ENCODE measurements around the gene RUSF1.
A peak's percentile ranks its signal among the peaks of the same experiment; 100 is the strongest.

The RUSF1 gene

GRCh38 chr16:31493506-31494125, 14.6 kb downstream of the RUSF1 start:
- peaks cover 43% of the 10 kb centered on the region for H3K36me3 ChIP-seq (ENCODE audit: insufficient read depth, low read length)
- H3K4me2 ChIP-seq (ENCODE audit: low read length): no peak overlapping the region
- peaks cover 6% of the 10 kb centered on the region for H3K27me3 ChIP-seq (ENCODE audit: control insufficient read depth, insufficient read depth, low read length)

GRCh38 chr16:31491778-31492418, 16.3 kb downstream of the RUSF1 start:
- Histone ChIP-seq H3K4me3 (ENCODE audit: low read length) (no peak overlapping the region), H3K27me3 (ENCODE audit: control insufficient read depth, insufficient read depth, low read length) (peaks cover 23% of the 10 kb centered on the region), H3K36me3 (ENCODE audit: insufficient read depth, low read length) (peaks cover 34% of the 10 kb centered on the region), H3K4me2 (ENCODE audit: low read length) (no peak overlapping the region), H3K9ac (ENCODE audit: low read depth, low read length) (no peak overlapping the region), H3K9me3 (replicated peaks; ENCODE audit: low read length) (no peaks in the 10 kb centered on the region), H3K4me1 (ENCODE audit: control insufficient read depth, insufficient read depth, low read length) (peaks cover 18% of the 10 kb centered on the region)

More at GRCh38 chr16:31493506-31494125, 14.6 kb downstream of the RUSF1 start:
- peaks cover 2% of the 10 kb centered on the region for H3K4me1 ChIP-seq (ENCODE audit: control insufficient read depth, insufficient read depth, low read length)
- H3K9me3 ChIP-seq (replicated peaks; ENCODE audit: low read length): no peaks in the 10 kb centered on the region
- H3K9ac ChIP-seq (ENCODE audit: low read depth, low read length): no peak overlapping the region
- H3K4me3 ChIP-seq (ENCODE audit: low read length): no peak overlapping the region

- no peaks in the 10 kb centered on the region for H3K9me3 ChIP-seq (replicated peaks; ENCODE audit: low read length)
- H3K36me3 ChIP-seq (ENCODE audit: insufficient read depth, low read length): peaks cover 24% of the 10 kb centered on the region
- peaks cover 41% of the 10 kb centered on the region for H3K27me3 ChIP-seq (ENCODE audit: control insufficient read depth, insufficient read depth, low read length)
- no peak overlapping the region for H3K4me3 ChIP-seq (ENCODE audit: low read length)
- no peak overlapping the region for H3K4me2 ChIP-seq (ENCODE audit: low read length)
- H3K4me1 ChIP-seq (ENCODE audit: control insufficient read depth, insufficient read depth, low read length): peaks cover 18% of the 10 kb centered on the region
- H3K9ac ChIP-seq (ENCODE audit: low read depth, low read length): no peak overlapping the region
These were observed 18.3 kb downstream of the RUSF1 start for GRCh38 chr16:31489616-31490584.

- H3K4me2 ChIP-seq (ENCODE audit: low read length): no peak overlapping the region
- no peak overlapping the region for H3K4me3 ChIP-seq (ENCODE audit: low read length)
- peaks cover 18% of the 10 kb centered on the region for H3K4me1 ChIP-seq (ENCODE audit: control insufficient read depth, insufficient read depth, low read length)
These were observed 19.0 kb downstream of the RUSF1 start for GRCh38 chr16:31489298-31489564.

GRCh38 chr16:31488468-31489297, 19.5 kb downstream of the RUSF1 start:
- Histone ChIP-seq H3K4me2 (ENCODE audit: low read length) (peak overlapping the region; percentile 95), H3K9me3 (replicated peaks; ENCODE audit: low read length) (no peaks in the 10 kb centered on the region), H3K9ac (ENCODE audit: low read depth, low read length) (no peak overlapping the region), H3K4me3 (ENCODE audit: low read length) (peak overlapping the region; percentile 68), H3K4me1 (ENCODE audit: control insufficient read depth, insufficient read depth, low read length) (peaks cover 18% of the 10 kb centered on the region), H3K27me3 (ENCODE audit: control insufficient read depth, insufficient read depth, low read length) (peaks cover 41% of the 10 kb centered on the region), H3K36me3 (ENCODE audit: insufficient read depth, low read length) (peaks cover 14% of the 10 kb centered on the region)

More at GRCh38 chr16:31489298-31489564, 19.0 kb downstream of the RUSF1 start:
- no peaks in the 10 kb centered on the region for H3K9me3 ChIP-seq (replicated peaks; ENCODE audit: low read length)
- peaks cover 20% of the 10 kb centered on the region for H3K36me3 ChIP-seq (ENCODE audit: insufficient read depth, low read length)
- H3K9ac ChIP-seq (ENCODE audit: low read depth, low read length): no peak overlapping the region
- peaks cover 41% of the 10 kb centered on the region for H3K27me3 ChIP-seq (ENCODE audit: control insufficient read depth, insufficient read depth, low read length)

GRCh38 chr16:31487720-31488467, 20.3 kb downstream of the RUSF1 start:
- Histone ChIP-seq H3K4me3 (ENCODE audit: low read length) (peak overlapping the region; percentile 68), H3K9me3 (replicated peaks; ENCODE audit: low read length) (no peaks in the 10 kb centered on the region), H3K9ac (ENCODE audit: low read depth, low read length) (peak overlapping the region; percentile 50), H3K4me2 (ENCODE audit: low read length) (peak overlapping the region; percentile 95), H3K36me3 (ENCODE audit: insufficient read depth, low read length) (peaks cover 7% of the 10 kb centered on the region), H3K4me1 (ENCODE audit: control insufficient read depth, insufficient read depth, low read length) (peaks cover 18% of the 10 kb centered on the region), H3K27me3 (ENCODE audit: control insufficient read depth, insufficient read depth, low read length) (peaks cover 41% of the 10 kb centered on the region)

GRCh38 chr16:31487071-31487719, 21.0 kb downstream of the RUSF1 start:
- Histone ChIP-seq H3K4me2 (ENCODE audit: low read length) (peak overlapping the region; percentile 95), H3K4me3 (ENCODE audit: low read length) (peak overlapping the region; percentile 68), H3K9ac (ENCODE audit: low read depth, low read length) (peak overlapping the region; percentile 50), H3K9me3 (replicated peaks; ENCODE audit: low read length) (no peaks in the 10 kb centered on the region), H3K27me3 (ENCODE audit: control insufficient read depth, insufficient read depth, low read length) (peaks cover 41% of the 10 kb centered on the region), H3K36me3 (ENCODE audit: insufficient read depth, low read length) (peaks cover 7% of the 10 kb centered on the region), H3K4me1 (ENCODE audit: control insufficient read depth, insufficient read depth, low read length) (peaks cover 18% of the 10 kb centered on the region)

GRCh38 chr16:31486045-31486444, 22.1 kb downstream of the RUSF1 start:
- Histone ChIP-seq H3K9me3 (replicated peaks; ENCODE audit: low read length) (no peaks in the 10 kb centered on the region), H3K9ac (ENCODE audit: low read depth, low read length) (no peak overlapping the region), H3K4me1 (ENCODE audit: control insufficient read depth, insufficient read depth, low read length) (peaks cover 18% of the 10 kb centered on the region), H3K4me3 (ENCODE audit: low read length) (no peak overlapping the region), H3K4me2 (ENCODE audit: low read length) (no peak overlapping the region), H3K27me3 (ENCODE audit: control insufficient read depth, insufficient read depth, low read length) (peaks cover 41% of the 10 kb centered on the region), H3K36me3 (ENCODE audit: insufficient read depth, low read length) (no peaks in the 10 kb centered on the region)

GRCh38 chr16:31485571-31485970, 22.6 kb downstream of the RUSF1 start:
- Histone ChIP-seq H3K4me2 (ENCODE audit: low read length) (no peak overlapping the region), H3K27me3 (ENCODE audit: control insufficient read depth, insufficient read depth, low read length) (peaks cover 41% of the 10 kb centered on the region), H3K4me3 (ENCODE audit: low read length) (no peak overlapping the region), H3K4me1 (ENCODE audit: control insufficient read depth, insufficient read depth, low read length) (peaks cover 18% of the 10 kb centered on the region), H3K9me3 (replicated peaks; ENCODE audit: low read length) (no peaks in the 10 kb centered on the region), H3K9ac (ENCODE audit: low read depth, low read length) (no peak overlapping the region), H3K36me3 (ENCODE audit: insufficient read depth, low read length) (no peaks in the 10 kb centered on the region)

GRCh38 chr16:31484491-31485171, 23.6 kb downstream of the RUSF1 start:
- no peak overlapping the region for H3K9ac ChIP-seq (ENCODE audit: low read depth, low read length)
- no peak overlapping the region for H3K4me2 ChIP-seq (ENCODE audit: low read length)
- H3K9me3 ChIP-seq (replicated peaks; ENCODE audit: low read length): no peaks in the 10 kb centered on the region
- peaks cover 18% of the 10 kb centered on the region for H3K4me1 ChIP-seq (ENCODE audit: control insufficient read depth, insufficient read depth, low read length)
- no peaks in the 10 kb centered on the region for H3K36me3 ChIP-seq (ENCODE audit: insufficient read depth, low read length)
- H3K4me3 ChIP-seq (ENCODE audit: low read length): no peak overlapping the region
- peaks cover 41% of the 10 kb centered on the region for H3K27me3 ChIP-seq (ENCODE audit: control insufficient read depth, insufficient read depth, low read length)
